Left lung (tissue), 10 donors: ENCODE data around the gene TFE3. TPM values are rescaled to one million over a fixed set of nuclear protein-coding genes. Genes with fewer than 3 reads are reported as not detected.

Experiments
- ATAC-seq: fragments of 200-7000 bp; cut with Tn5 transposase; one replicate; pipeline ENCODE4 v1.9.1; 2020; ENCODE audit warnings: moderate library complexity
- DNase-seq, 4 donors: peaks; one replicate each; pipeline ENCODE4 v3.0.0-alpha.2; 2013 to 2020
- H3K27ac ChIP-seq, 2 donors: fragments of 200-600 bp; sonication (generic) in 1 of 2; one replicate each; pipeline versions ENCODE4 v1.5.0 to v1.8.0; 2020 to 2021
- H3K27me3 ChIP-seq, 2 donors: fragments of 200-600 bp; sonication (generic) in 1 of 2; one replicate each; pipeline versions ENCODE4 v1.5.0 to v1.8.0; 2020 to 2021
- H3K36me3 ChIP-seq, 2 donors: fragments of 200-600 bp; sonication (generic) in 1 of 2; one replicate each; pipeline versions ENCODE4 v1.5.0 to v1.8.0; 2020 to 2021
- H3K4me1 ChIP-seq, 2 donors: fragments of 200-600 bp; one replicate each; pipeline ENCODE4 v1.8.0; 2021
- H3K4me3 ChIP-seq, 2 donors: fragments of 200-600 bp; sonication (generic) in 1 of 2; one replicate each; pipeline versions ENCODE4 v1.5.0 to v1.8.0; 2020 to 2021; ENCODE audit warnings: mild to moderate bottlenecking in 1 of 2
- H3K9me3 ChIP-seq, 2 donors: fragments of 200-600 bp; sonication (generic) in 1 of 2; one replicate each; pipeline versions ENCODE4 v1.5.0 to v1.8.0; 2020 to 2021
- intact Hi-C, 2 donors: fragments of 100-400 bp; cut with DNase I; formaldehyde crosslinking; loops; one replicate each; pipeline versions ENCODE4 v1.11.2 to v1.14.2; 2022
- polyA plus RNA-seq, 6 donors: library from polyadenylated mRNA; unstranded; fragments of 120-200 nt; gene quantifications; one replicate each; pipeline ENCODE4 v1.2.1, GENCODE V29; 2013; ENCODE audit not compliant: insufficient read length in 6 of 6
- total RNA-seq, 2 donors: library from RNA; stranded (reverse); fragmentation: NEBNext Ultra II Directional; extraction: Animal tissue kit (Norgen Biotek cat#: 25700); gene quantifications; one replicate each; pipeline ENCODE4 v1.2.1, GENCODE V29; 2021
- TF ChIP-seq, protein P1 (sequence below), 2 donors: fragments of 200-600 bp; sonication (generic) in 1 of 2; IDR thresholded peaks; one replicate each; pipeline versions ENCODE4 v1.5.0 to v1.8.0; 2021; ENCODE audit warnings: antibody characterized with exemption in 2 of 2
- donor health status: DM: no; HTN: yes; CAD: no.
- donor health status: DM: no; HTN: no; CAD: no.

Gene TFE3
- total and polyA plus RNA-seq, 8 donors = 36.2 to 63.5 (median 42.9) TPM

DNA sequence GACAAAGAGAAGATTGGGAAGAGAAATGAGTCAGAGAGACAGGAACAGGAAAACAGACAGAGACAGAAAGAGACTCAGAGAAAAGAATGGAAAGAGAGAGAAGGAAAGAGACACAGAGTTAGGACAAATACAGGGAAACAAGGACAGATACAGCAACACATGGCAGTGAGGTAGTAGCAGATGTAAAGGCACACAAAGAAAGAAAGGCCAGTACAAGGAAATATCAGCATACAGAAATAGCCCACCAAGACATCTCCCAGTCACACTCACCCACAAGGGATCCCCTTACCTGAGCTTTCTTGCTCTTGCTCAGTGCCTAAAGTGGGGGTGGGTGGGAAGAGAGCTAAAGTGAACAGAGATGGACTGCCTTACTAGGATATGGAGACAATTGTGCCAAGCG lies 45.3 kb downstream of the TFE3 start:
- H3K4me3 ChIP-seq = no peak overlapping the region
- peaks cover 0 to 5% of the 10 kb centered on the region in 2 donors for H3K4me1 ChIP-seq
- peaks cover 0 to 46% of the 10 kb centered on the region in 2 donors for H3K36me3 ChIP-seq
- TF ChIP-seq, protein P1, sequence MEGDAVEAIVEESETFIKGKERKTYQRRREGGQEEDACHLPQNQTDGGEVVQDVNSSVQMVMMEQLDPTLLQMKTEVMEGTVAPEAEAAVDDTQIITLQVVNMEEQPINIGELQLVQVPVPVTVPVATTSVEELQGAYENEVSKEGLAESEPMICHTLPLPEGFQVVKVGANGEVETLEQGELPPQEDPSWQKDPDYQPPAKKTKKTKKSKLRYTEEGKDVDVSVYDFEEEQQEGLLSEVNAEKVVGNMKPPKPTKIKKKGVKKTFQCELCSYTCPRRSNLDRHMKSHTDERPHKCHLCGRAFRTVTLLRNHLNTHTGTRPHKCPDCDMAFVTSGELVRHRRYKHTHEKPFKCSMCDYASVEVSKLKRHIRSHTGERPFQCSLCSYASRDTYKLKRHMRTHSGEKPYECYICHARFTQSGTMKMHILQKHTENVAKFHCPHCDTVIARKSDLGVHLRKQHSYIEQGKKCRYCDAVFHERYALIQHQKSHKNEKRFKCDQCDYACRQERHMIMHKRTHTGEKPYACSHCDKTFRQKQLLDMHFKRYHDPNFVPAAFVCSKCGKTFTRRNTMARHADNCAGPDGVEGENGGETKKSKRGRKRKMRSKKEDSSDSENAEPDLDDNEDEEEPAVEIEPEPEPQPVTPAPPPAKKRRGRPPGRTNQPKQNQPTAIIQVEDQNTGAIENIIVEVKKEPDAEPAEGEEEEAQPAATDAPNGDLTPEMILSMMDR (IDR thresholded peaks at IDR 0.05) = no peak
- intact Hi-C loops = no loop called here
- no peaks in the 10 kb centered on the region for H3K9me3 ChIP-seq
- no peak overlapping the region for H3K27ac ChIP-seq
- H3K27me3 ChIP-seq = no peaks in the 10 kb centered on the region
- ATAC-seq (no peak), DNase-seq (no peak)

DNA sequence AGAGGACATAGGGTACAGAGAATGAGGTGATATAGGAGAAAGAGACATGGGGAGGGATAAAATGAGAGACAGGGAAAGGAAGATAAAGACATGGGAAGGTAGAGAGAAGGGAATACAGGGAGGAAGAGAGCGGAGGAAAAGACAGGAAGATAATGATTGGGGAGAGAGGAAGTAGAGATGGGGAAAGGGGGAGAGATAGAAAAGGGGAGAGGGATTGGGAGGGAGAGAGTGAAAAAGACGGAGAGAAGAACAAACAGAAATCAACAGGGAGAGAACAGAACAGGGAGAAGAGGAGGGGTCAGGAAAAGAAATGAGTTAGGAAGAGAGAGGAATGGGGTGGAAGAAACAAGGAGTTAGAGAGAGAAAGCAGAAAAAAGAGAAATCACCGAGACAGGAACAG lies 45.7 kb downstream of the TFE3 start:
- Histone ChIP-seq H3K27me3 (no peaks in the 10 kb centered on the region), H3K4me1 (peaks cover 0 to 5% of the 10 kb centered on the region in 2 donors), H3K9me3 (no peaks in the 10 kb centered on the region), H3K36me3 (peaks cover 0 to 50% of the 10 kb centered on the region in 2 donors), H3K4me3 (no peak overlapping the region), H3K27ac (no peak overlapping the region)
- intact Hi-C loops = no loop called here
- ATAC-seq = no peak
- TF ChIP-seq, protein P1 (IDR thresholded peaks at IDR 0.05) = no peak
- no peak for DNase-seq

DNA sequence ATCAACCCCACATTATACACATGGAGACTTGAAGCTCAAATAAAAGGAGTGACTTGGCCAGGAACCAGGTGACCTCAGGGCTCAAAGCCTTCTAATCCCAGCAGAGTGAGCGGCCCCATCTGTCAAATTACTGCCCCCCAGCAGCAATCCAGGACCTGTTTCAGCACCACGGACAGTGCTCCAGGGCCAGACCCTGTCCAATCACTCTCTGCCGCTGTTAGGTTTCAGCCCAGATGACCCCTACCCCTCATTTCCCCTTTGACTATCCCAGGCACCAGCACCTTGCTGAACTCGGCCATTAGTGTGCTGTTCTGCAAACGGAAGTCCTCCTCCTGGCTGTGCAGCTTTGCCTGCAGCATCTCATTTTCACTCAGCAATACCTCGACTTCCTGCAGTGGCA lies 46.2 kb downstream of the TFE3 start:
- intact Hi-C loops = no loop called here
- Histone ChIP-seq H3K27ac (no peak overlapping the region), H3K4me3 (no peak overlapping the region), H3K27me3 (no peaks in the 10 kb centered on the region), H3K9me3 (no peaks in the 10 kb centered on the region), H3K4me1 (peaks cover 0 to 5% of the 10 kb centered on the region in 2 donors), H3K36me3 (peaks cover 0 to 55% of the 10 kb centered on the region in 2 donors)
- TF ChIP-seq, protein P1 (IDR thresholded peaks at IDR 0.05) = no peak
- no peak for ATAC-seq
- no peak for DNase-seq

DNA sequence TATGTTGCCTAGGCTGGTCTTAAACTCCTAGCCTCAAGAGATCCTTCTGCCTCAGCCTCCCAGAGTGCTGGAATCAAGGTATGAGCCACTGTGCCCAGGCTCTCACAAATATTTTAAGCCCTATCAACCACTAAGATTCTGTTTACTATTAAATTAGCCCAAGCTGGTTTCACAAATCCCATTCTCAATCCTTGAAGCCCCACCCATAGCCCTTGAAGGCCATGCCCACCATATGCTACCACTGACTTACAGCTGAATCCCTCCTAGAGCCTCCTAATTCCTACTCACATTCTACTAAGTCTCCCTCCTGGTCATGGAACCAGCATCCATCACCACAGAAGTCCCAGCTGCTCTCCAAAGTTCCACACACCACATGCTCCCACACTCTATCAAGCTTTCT lies 50.8 kb downstream of the TFE3 start:
- TF ChIP-seq, protein P1 (IDR thresholded peaks at IDR 0.05) = no peak
- H3K36me3 ChIP-seq = peaks cover 0 to 81% of the 10 kb centered on the region in 2 donors

DNA sequence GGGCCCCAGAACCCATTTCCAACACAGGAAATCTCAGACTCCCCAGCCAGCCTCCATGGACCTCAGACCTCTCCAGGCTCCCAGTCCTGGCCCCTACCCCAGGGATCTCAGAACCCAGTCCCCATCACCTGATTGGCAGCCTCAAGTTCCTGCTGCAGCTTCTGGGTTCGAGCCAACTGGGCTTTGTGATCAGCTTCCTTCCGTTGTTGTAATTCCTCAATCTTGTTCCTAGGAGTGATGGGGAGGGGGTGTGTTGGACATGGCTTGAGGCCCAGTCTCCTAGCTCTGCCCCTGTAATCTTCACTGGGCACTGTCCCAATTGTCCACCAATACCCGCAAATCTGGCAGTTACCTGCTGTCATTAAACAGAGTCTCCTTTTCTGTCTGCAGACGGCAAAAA lies 53.7 kb downstream of the TFE3 start:
- Histone ChIP-seq H3K4me3 (no peak overlapping the region), H3K9me3 (no peaks in the 10 kb centered on the region), H3K27me3 (no peaks in the 10 kb centered on the region), H3K36me3 (peaks cover 0 to 77% of the 10 kb centered on the region in 2 donors), H3K4me1 (no peaks in the 10 kb centered on the region), H3K27ac (no peak overlapping the region)
- ATAC-seq (no peak), DNase-seq (peak in 2 of 4 donors; percentile 10 to 17)
- intact Hi-C loops = no loop called here
- TF ChIP-seq, protein P1 (IDR thresholded peaks at IDR 0.05) = no peak

More for the DNA sequence above, 50.8 kb downstream of the TFE3 start:
- no peak for DNase-seq
- intact Hi-C loops = no loop called here
- ATAC-seq = no peak
- no peak overlapping the region for H3K4me3 ChIP-seq
- H3K9me3 ChIP-seq = no peaks in the 10 kb centered on the region
- H3K27me3 ChIP-seq = no peaks in the 10 kb centered on the region
- H3K4me1 ChIP-seq = no peaks in the 10 kb centered on the region
- no peak overlapping the region for H3K27ac ChIP-seq
